HG02571 (cell line): ENCODE results near the gene SHISAL1.

ENCODE experiments used
- ATAC-seq: cut with Tn5 transposase; IDR thresholded peaks from one replicate; pipeline ENCODE4 v1.9.1; 2021; ENCODE audit warnings: mild to moderate bottlenecking, moderate library complexity; ENCODE audit not compliant: unreplicated experiment

SHISAL1 gene

GRCh38 chr22:44213489-44214043 lies 99.2 kb downstream of the SHISAL1 start:
- ATAC-seq: no peak

GRCh38 chr22:44212936-44213335 lies 99.8 kb downstream of the SHISAL1 start:
- no peak for ATAC-seq

DNA sequence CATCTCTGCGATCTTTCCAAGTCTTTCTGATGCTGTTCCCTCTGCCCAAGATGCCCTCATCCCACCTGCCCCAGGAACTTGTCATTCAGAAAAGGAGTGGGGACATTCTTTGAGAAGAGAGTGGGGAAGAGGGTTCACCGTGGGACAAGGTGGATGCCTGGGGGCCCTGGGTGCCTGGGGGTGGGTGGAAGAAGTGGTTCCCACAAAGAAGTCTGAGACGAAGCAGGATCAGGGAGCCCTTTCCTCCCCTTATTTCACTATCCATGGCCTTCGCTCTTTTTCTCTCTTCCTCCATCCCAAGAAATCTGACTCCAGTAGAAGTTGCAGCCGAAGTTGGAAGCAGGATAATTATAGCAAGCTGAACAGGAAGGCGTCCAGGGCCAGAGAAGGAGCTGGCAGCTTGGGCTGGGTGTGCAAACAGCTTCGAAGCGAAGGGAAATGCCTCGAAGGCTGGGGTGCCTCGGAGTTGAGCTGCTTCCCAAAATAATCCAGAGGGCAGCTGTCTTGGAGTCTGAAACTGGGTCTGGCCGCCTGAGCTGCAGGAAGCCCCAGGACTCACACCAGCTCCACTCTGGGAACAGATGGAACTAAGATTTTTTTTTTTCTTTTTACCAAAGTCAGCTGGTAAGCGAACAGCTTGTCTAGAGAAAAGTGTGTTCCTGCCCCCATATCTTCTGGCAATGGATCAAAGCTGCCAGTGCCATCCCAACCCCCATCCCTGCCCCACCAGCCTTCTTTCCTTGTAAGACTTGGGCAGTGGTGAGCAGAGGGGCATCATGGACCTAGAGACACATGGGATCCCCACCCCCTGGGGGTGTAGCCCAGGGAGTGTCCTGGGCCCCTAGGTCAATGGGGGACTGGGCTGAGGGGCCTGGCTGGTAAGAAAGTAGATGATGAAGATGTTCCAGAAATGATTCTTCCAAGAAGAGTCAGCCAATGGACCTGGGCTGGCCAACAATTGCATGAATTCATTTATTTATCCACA lies 100.5 kb downstream of the SHISAL1 start:
- no peak for ATAC-seq

DNA sequence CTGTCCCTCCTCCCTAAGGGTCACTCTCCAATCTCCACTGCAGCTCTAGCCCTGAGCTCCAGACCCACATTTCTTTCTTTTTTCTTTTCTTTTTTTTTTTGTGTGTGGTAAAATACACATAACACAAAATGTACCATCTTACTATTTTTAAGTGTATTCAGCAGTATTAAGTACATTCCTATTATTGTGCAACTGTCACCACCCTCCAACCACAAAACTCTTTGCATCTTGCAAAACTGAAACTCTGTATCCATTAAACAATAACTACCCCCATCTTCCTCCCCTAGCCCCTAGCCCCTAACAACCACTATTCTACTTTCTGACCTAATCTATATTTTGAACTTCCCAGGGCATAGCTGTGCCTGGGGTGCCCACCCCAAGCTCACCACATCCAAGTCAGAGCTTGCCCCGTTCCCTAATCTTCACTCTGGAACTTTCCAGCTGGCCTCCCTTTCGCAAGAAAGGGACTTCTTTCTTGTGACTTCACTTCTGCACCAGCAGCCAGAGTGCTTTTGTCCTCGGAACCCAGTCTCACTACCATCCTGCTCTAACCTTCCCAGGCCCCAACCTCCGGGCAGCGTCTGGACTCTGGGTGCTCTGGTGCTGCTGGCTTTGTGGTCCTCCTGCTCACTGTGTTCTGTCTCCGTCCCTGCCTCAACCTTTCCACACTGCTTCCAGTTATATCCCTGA lies 101.3 kb downstream of the SHISAL1 start:
- ATAC-seq: no peak

GRCh38 chr22:44210722-44211121 lies 102.0 kb downstream of the SHISAL1 start:
- ATAC-seq: no peak

- ATAC-seq: no peak
Measured at GRCh38 chr22:44209343-44209742, 103.4 kb downstream of the SHISAL1 start.

GRCh38 chr22:44207981-44208317 lies 104.8 kb downstream of the SHISAL1 start:
- ATAC-seq: no peak

GRCh38 chr22:44207173-44207980 lies 105.4 kb downstream of the SHISAL1 start:
- no peak for ATAC-seq

- ATAC-seq: no peak
Measured at GRCh38 chr22:44206696-44207095, 106.1 kb downstream of the SHISAL1 start.

DNA sequence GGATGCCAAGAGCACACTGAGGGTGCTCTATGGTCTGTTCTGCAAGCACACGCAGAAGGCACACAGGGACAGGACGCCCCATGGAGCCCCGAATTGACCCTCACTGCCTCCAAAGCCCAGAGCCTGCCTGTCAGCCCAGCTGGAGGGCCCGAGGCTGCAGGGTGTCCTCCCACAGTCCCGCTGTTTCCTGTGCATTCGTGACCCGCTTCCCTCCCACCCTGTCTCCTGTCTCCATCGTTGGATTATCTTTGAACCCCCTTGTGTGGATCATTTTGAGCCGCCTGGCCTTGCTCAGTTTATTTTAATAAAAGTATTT lies 106.5 kb downstream of the SHISAL1 start:
- ATAC-seq: no peak

DNA sequence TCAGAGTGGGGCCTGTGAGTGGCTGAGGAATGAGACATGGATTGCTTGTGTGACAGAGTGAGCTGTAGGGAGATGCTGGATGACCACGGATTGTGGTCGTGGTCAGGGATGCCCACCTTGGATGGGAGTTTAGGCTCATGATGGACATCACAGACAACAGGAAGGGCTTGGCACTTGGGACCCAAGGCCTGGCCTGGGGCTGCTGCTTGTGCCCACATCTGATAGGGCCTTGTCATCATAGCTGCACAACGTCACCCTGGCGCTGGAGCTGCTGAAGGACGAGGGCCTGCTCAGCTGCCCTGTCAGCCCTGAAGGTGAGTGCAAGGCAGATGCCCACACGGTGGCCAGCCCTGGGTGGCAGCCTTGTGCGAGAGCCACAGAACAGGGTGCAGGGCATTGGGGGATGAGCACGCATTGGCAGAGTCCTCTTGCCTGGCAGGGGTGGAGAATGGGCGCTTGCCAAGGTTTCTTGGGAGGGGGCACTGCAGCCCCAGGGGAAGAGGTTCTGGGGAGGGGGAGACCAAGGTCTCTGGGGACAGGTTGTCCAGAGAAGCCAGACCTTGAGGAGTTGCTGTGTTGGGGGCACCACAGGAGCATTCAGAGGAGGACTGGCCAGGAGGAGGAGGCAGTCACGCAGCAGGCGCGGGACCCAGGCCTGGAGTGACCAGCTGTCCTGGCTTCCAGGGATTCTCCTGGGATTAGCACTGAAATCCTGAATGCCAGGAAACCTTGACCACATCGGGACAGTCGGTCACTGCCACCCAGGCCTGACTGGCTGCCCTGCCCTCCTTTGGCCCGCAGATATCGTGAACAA lies 107.0 kb downstream of the SHISAL1 start:
- no peak for ATAC-seq

DNA sequence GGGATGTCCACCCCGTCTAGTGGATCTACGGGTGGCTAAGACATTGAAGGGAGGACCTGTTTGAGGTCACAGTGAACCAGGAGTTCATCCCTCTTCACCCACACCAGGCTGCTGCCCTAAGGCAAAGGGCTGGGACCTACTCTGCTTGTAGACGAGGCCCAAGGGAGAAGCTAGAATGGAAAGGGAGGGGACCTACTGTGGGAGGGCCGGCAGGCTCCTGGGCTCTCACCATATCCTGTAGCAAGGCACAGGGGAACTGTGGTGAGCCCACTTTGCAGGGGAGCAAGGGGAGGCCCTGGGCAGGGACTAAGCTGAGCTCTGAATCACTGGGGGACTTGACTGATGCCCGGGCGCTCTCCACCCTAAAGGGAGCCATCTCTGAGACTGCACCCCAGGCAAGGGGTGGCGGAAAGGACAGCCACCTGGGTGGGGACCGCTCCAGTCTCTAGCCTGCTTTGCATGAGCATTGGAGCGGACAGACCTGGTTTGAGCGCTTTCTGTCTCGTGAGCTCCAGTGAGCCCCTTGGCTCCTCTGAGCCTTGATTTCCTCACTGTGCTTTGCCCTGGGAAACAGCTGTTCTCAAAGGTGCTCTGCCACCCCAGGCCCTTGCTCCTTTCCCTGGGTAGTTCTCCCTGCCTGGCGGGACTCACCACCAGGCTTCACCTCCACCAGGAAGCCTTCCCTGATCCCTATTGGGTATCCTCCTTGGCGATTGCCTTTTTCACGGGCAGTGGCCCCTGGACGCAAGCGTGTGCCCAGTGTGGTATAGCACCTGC lies 107.8 kb downstream of the SHISAL1 start:
- ATAC-seq: no peak

GRCh38 chr22:44203203-44203602 lies 109.5 kb downstream of the SHISAL1 start:
- no peak for ATAC-seq

DNA sequence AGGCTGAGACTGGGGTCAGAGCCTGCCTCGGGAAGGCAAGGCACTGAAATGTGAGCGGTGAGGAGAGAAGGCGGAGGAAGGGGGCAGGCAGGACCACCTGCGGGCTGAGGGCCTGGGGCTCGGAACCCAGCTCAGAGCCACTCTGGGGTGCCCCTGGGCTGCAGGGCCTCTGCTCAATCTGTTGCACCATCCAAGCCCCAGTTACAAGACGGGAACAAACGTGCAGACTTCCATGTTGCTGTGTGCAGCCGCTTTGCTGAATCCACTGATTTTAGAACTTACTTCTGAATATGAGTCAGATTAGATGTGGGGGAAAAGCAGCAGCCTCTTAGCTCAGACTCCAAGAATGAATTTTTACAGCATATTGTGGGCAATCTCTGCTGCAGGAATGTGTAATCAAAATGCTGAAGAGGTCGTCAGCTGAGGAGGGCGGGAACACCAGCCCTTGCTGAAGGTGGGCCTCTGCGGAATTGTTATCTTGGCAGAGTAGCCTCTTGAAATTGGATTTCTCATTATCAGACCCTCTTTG lies 110.4 kb downstream of the SHISAL1 start:
- ATAC-seq: no peak

DNA sequence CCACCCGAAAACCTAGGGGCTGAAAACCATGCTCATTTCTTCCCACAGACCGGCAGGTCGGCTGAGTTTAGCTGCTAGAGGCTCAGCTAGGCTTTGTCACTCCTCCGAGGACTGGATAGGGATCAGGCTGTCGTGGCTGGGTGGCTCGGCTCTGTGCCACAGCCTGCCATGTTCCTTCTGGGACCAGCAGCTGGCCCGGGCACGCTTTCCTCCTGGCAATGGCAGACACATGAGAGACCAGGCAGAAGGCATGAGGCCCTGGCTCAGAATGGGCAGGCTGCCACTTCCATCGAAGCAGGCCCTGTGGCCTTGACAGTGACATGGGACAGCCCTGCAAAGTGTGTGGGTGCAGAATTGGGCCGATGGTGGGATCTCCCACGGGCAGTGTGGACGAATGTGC lies 111.1 kb downstream of the SHISAL1 start:
- ATAC-seq: no peak

GRCh38 chr22:44200855-44201550 lies 111.7 kb downstream of the SHISAL1 start:
- no peak for ATAC-seq

GRCh38 chr22:44200451-44200850 lies 112.3 kb downstream of the SHISAL1 start:
- ATAC-seq: no peak

GRCh38 chr22:44199866-44200265 lies 112.9 kb downstream of the SHISAL1 start:
- no peak for ATAC-seq

GRCh38 chr22:44199164-44199563 lies 113.6 kb downstream of the SHISAL1 start:
- no peak for ATAC-seq
